GM21390 (cell line): ENCODE results near the gene ENKUR.
A peak's percentile ranks its signal among the peaks of the same experiment; 100 is the strongest.
"Not testable (repeated sequence)": the region's sequence is repeated elsewhere in the genome, so short reads cannot be mapped to it uniquely, and the experiment has no call there.

Source experiments
- ATAC-seq: cut with Tn5 transposase; IDR thresholded peaks from one replicate; pipeline ENCODE4 v1.9.1; 2021; ENCODE audit not compliant: unreplicated experiment

Gene ENKUR

GRCh38 chr10:25024528-25024927 is 8.6 kb upstream of the ENKUR start:
- ATAC-seq, result no peak

- ATAC-seq, result no peak
Measured at GRCh38 chr10:25023278-25023677, 7.3 kb upstream of the ENKUR start.

GRCh38 chr10:25018703-25019102 is 2.7 kb upstream of the ENKUR start:
- ATAC-seq, result no peak

- ATAC-seq, result no peak
Measured at GRCh38 chr10:25017661-25018060, 1.7 kb upstream of the ENKUR start.

GRCh38 chr10:25017154-25017590 is 1.2 kb upstream of the ENKUR start:
- ATAC-seq, result peak; percentile 5

GRCh38 chr10:25016376-25017153 is 607 bp upstream of the ENKUR start, which contains the start of gene THNSL1:
Gene THNSL1, plus strand, starts transcription at chr10:25016612. Its CDS starts 6,612 bp downstream, at chr10:25023224.
- peak; percentile 97 for ATAC-seq

- no peak for ATAC-seq
Measured at GRCh38 chr10:25014579-25014978, 1.4 kb downstream of the ENKUR start.

GRCh38 chr10:25011591-25011990 is 4.4 kb downstream of the ENKUR start:
- ATAC-seq, result not testable (repeated sequence)

GRCh38 chr10:24998044-24998443 is 17.9 kb downstream of the ENKUR start:
- no peak for ATAC-seq

GRCh38 chr10:24995072-24995471 is 20.9 kb downstream of the ENKUR start:
- no peak for ATAC-seq

- ATAC-seq, result no peak
Measured at GRCh38 chr10:24993237-24993958, 22.6 kb downstream of the ENKUR start.

- ATAC-seq, result no peak
Measured at GRCh38 chr10:24992512-24993133, 23.3 kb downstream of the ENKUR start.

GRCh38 chr10:24991298-24991697 is 24.7 kb downstream of the ENKUR start:
- ATAC-seq, result no peak

- no peak for ATAC-seq
Measured at GRCh38 chr10:24989867-24990266, 26.1 kb downstream of the ENKUR start.

- no peak for ATAC-seq
Measured at GRCh38 chr10:24988831-24989640, 26.9 kb downstream of the ENKUR start.

- ATAC-seq, result no peak
Measured at GRCh38 chr10:24984906-24985305, 31.1 kb downstream of the ENKUR start.

- no peak for ATAC-seq
Measured at GRCh38 chr10:24983946-24984345, 32.0 kb downstream of the ENKUR start.

GRCh38 chr10:24983130-24983529 is 32.8 kb downstream of the ENKUR start:
- no peak for ATAC-seq

GRCh38 chr10:24982319-24983112 is 33.4 kb downstream of the ENKUR start:
- ATAC-seq, result peak; percentile 78

- no peak for ATAC-seq
Measured at GRCh38 chr10:24981161-24981710, 34.7 kb downstream of the ENKUR start.
